Activated CD4-positive, alpha-beta T cell treated with anti-CD3 and anti-CD28 coated beads for 1 hour (primary cell): Measurements from ENCODE around the gene FAM83B.
"Not testable (repeated sequence)": the region's sequence is repeated elsewhere in the genome, so short reads cannot be mapped to it uniquely, and the experiment has no call there.

ENCODE experiments used
- DNase-seq: peaks from one replicate; pipeline ENCODE4 v3.0.0-alpha.2; 2020

The FAM83B gene

GRCh38 chr6:54860739-54861138, 14.2 kb downstream of the FAM83B start:
- DNase-seq, result no peak

GRCh38 chr6:54861905-54862616, 15.5 kb downstream of the FAM83B start:
- no peak for DNase-seq

DNA sequence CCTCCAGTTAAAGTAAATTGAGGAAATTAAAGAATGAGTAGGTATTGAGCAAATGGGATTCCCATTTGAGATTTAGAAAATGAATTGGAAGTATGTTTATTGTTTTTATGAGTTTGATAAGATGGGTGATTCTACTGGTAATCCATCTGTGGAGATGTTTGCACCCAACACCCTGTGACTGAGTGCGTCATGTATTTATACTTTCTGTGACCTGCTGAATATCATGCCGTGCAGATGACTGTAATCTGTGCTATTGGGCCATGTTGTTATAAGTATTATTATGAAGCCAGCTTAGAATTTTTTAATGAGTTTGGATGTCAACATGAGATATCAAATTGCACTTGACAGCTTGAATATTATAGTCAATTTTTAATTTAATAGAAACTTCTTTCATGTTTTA, 17.7 kb downstream of the FAM83B start:
- DNase-seq, result no peak

- no peak for DNase-seq
These were observed 18.6 kb downstream of the FAM83B start for GRCh38 chr6:54865091-54865631.

GRCh38 chr6:54868556-54868955, 22.0 kb downstream of the FAM83B start:
- DNase-seq, result no peak

DNA sequence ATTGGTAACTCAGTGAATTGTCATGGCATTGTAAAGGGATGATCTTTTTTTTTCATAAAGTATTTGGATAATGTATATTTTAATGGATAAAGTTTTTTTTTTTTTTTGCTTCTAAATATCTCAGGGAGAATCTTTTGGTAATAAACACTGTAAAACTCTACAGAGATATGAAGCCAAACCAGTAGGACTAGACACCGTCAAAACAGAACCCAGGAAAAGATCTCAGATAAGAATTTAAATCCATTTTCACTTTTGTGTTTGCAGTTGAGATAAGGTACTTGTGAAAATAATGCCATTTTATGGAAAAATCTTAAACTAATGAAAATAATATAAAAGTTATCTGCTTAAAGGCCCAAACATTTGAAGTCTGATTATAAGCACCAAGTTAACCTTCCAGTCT, 27.0 kb downstream of the FAM83B start:
- DNase-seq, result no peak

DNA sequence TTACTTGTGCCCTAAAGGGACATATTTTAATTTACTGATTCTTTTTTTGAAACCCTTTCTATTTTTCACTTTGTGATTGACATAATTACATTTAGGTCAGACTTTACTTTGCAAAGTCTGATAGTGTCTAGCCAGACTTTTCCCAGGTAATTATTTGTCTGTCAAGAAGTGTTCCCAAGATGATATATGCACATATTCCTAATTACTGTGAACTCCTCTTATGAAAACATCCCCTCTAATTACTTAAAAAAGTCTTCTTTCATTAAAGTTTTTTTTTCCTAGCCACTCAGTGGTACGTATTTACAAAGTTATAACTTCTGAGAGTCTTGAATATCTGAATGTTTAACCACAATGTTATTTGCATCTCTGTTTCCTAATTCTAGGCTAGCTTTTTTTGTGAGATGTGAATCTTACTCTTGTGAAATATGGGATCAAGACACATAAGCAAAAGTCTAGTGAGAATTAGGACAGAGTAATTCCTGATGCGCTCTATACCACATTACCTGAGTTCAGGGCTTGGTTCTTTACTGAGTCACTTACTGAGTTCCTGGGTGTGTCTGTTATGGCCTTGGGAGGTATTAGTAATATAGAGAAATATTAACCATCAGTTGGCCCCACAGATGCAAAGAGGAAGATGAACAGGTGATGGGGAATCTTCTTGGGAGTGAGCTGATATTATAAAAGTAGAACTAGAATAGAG, 27.9 kb downstream of the FAM83B start:
- no peak for DNase-seq

- DNase-seq, result no peak
These were observed 29.0 kb downstream of the FAM83B start for GRCh38 chr6:54875539-54875938.

DNA sequence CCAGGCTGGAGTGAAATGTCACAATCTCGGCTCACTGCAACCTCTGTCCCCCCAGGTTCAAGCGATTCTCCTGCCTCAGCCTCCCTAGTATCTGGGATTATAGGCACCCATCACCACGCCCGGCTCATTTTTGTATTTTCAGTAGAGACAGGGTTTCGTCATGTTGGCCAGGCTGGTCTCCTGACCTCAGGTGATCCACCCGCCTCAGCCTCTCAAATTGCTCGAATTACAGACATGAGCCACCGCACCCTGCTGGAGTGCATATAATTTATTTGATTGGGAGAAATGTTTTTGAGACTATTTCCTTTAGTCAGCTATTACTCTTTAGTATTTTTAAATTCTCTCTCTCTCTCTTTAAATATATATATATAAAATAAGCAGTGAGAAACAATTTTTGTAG, 29.8 kb downstream of the FAM83B start:
- no peak for DNase-seq

DNA sequence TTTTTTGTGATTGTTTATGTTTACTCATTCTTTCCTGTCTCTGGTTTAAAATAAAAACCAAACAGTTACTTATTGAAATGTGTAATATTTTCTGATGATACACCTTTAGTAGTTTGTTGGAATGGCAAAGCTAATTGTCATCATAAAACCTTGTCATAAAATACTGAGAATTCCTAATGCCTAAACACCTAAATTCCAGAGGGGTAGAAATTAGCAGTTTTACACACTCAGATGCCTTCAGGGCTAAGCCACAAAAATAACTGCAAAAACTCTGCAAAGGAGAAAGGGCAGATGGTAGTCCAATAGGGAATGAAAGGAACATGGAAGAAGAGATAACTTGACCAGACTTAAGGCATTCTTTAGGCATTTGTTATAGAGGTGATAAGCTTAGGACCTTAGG, 30.3 kb downstream of the FAM83B start:
- no peak for DNase-seq

DNA sequence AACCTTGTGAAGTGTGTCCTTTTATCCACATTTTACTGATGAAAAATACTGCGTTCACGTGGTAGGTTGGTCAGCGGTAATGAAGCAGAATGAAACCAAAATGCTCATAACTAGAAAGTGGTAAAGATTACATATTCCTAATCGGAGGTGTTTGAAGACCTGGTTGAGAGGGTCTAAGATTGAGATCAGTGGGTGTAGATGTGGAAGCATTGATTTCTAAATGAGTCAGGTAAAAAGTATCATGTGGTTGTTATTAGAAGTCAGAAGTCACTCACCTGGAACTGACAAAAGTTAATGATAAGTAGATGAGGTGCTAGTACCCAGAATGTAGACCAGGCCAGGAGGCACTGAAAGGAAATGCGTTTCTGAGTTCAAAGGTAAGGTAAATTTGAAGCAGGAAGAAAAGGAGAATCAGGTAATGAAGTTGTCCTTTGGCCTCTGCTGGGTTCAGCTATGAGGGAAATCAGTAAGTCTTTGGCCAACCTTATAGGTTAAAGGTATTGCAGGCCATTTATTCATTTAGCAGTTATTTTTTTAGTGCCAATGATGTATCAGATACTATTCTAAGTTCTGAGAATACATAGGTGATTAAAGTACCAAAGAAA, 31.2 kb downstream of the FAM83B start:
- no peak for DNase-seq

- DNase-seq, result no peak
These were observed 32.1 kb downstream of the FAM83B start for GRCh38 chr6:54878718-54879117.

DNA sequence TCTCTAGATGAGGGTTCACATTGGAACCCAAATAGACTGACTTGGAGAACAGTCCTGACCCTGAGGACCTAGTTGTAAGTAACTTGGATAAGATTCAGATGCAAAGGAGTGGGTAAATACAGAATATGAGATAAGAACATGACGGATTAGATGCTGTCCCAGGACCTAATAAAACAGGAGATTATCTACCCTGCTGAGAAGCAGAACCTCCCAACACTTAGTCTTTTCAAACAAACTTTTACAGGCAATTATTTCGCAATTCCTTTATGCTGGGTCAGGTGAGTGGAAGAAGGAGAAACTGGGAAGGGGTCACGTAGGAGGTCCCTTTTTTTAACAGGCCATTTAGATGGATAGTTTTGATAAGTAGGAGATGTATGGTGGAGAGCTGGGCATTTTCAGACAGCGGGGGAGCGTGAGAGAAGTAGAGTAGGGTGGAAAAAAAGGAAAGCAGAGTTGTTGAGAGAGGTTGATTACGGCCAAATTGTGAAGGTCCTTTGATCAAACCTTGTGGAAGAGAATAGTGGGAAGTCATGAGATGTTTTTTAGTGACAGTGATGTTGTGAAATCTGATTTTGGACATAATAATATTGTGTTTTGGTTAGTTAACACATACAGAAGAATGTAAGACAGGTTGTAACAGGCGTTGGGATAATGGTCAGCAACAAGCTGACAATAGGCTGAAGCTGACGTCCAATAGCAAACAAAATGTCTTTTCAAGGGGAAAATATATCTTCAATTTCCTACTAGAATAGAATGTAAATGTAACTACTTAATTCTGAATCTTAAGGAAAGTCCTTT, 32.8 kb downstream of the FAM83B start:
- no peak for DNase-seq

DNA sequence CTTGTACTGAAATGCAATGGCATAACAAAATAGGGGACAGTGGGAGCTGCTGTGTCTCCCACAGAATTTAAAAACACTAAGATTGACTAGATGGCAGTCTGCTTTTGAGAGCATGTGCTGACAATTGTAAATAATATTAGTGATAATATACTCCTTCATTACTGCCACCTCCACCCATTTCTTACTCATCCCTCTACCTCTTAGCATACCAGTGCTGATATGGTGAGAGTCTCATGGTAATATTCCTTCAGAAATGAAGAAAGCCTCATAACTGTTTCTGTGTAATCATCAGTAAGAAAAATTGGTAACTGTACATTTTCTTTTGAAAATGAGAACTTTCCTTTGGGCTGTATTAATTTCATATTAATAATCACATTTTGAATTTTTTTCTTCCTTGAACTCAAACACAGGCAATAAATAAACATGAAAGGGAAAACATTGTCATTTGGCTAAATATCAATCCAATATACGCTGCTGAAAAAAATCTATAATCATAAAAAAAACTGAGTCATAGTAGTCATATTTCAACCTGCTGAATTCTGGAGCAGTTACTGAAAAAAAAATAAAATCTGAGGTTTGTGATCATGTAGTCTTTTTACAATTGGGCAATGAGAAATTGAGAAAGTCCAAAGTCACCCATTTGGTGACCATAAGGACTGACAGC, 34.6 kb downstream of the FAM83B start:
- no peak for DNase-seq

GRCh38 chr6:54881891-54882290, 35.3 kb downstream of the FAM83B start:
- DNase-seq, result not testable (repeated sequence)

- DNase-seq, result no peak
These were observed 40.5 kb downstream of the FAM83B start for GRCh38 chr6:54886932-54887584.

DNA sequence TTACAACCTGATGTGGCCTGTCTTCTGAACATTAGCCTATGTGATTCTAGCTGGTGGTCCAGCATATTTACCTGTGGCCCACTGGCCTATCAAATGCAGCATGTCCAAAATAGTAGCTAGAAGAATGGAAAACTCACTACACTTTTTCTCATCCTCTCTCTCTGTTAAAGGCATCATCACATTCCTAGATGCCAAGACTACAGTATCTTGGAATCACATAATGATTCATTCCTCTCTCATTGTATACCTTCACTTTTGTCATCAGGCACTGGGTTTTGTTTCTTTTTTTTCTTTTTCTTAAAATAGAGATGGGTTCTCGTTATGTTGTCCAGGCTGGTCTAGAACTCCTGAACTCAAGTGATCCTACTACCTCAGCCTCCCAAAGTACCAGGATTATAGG, 45.0 kb downstream of the FAM83B start:
- DNase-seq, result no peak

DNA sequence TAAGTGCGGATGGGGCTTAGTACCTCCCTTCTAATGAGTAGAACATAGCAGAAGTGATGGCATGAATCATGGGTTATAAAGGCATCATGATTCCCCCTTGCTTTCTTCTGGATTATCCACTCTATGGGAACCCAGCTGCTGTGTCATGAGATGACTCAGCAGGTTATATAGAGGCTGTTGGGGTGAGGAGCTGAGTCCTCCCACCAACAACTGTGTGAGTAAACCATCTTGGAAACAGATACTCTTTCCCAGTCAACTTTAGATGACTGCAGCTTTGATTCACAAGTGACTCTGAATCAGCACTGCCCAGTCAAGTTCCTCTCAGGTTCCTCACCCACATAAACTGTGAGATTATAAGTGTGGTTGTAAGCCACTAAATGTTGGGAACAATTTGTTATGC, 46.3 kb downstream of the FAM83B start:
- no peak for DNase-seq

DNA sequence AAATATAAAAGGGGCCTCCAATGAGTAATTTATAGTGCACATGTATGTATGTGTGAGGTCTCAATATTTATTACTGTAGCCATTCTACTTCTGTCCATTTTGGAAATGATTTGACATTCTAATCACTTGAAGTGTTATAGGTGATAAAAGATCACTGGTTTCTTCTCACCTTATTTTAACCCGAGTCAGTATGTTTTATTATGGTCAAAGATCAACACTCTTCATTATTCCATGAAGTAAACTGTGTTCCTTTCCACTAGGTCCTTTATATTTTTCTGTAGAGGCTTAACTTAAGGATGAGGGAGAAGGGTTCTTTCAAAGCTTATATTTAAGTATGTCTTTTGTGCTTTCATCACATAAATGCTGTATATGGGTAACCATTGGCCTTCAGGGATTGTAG, 47.2 kb downstream of the FAM83B start:
- DNase-seq, result no peak

DNA sequence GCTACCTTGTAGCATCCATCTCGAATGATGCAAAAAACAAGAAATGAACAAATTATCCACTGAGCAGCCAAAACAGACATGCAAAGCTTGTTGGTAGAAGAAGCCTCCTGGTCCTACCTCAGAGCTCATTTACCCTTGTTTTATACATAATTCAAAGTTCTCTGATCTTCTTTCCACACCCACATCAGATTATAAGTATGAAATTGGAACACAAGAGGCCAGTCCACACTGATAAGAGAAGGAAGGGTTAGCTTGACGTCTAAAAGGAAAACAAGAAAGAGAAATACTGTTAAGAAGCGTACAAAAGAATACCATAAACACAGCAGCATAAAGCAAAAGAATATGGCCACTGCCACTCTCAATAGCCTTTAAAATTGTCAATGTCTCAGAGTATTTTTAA, 49.7 kb downstream of the FAM83B start:
- DNase-seq, result no peak

- no peak for DNase-seq
These were observed 51.1 kb downstream of the FAM83B start for GRCh38 chr6:54897462-54898189.
